ENCODE data around the gene MYO1E. TPM values are rescaled to one million over a fixed set of nuclear protein-coding genes. Genes with fewer than 3 reads are reported as not detected.

Gene MYO1E
- total and polyA plus RNA-seq, 3 experiments from 2014 or later, result 1.1 to 15.4 (median 15.3) TPM

DNA sequence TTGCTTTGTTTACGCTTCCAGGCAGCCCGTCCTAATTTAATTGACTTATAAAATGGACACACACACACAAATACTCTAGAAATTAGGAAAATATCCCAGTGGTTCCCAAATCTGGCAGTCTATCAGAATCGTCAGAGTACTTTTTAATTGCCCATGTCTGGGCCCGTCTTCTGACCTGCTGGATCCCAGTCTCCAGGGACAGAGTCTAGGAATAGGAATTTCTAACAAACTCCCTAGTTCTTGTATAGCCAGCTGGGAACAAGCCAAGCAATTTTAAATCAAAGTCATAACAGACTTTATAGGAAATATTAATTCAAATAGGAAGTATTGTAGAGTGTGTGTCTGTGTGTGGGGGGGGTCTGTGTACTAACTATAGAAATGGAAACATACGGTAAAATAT lies 132.6 kb downstream of the MYO1E start:
- H3K4me1 ChIP-seq (ENCODE audit: insufficient read depth, low read length), result no peaks in the 10 kb centered on the region
- no peaks in the 10 kb centered on the region for H3K4me1 Mint-ChIP-seq
- no peaks in the 10 kb centered on the region for H3K9me3 Mint-ChIP-seq
- H3K27ac Mint-ChIP-seq, result no peak overlapping the region
- ChIA-PET CTCF (no interaction called here), POLR2A (no interaction called here)
- H3K36me3 ChIP-seq (ENCODE audit: insufficient read depth, low read length), result no peaks in the 10 kb centered on the region
- no peaks in the 10 kb centered on the region for H3K27me3 ChIP-seq (ENCODE audit: insufficient read depth, low read length, poor library complexity, severe bottlenecking)
- no peak overlapping the region for H3K27ac ChIP-seq (ENCODE audit: low read depth, low read length)
- H3K4me3 Mint-ChIP-seq, result no peak overlapping the region
- no peak for DNase-seq
- peaks cover 0 to 2% (median 0%) of the 10 kb centered on the region in 3 donors for H3K36me3 Mint-ChIP-seq
- peaks cover 2 to 6% of the 10 kb centered on the region in 2 donors for H3K27me3 Mint-ChIP-seq
- no peak overlapping the region for H3K4me3 ChIP-seq (ENCODE audit: low read length)
- H3K9me3 ChIP-seq (ENCODE audit: low read length), result no peaks in the 10 kb centered on the region

- no peak overlapping the region for H3K27ac Mint-ChIP-seq
- no peak for DNase-seq
- H3K27me3 ChIP-seq (ENCODE audit: insufficient read depth, low read length, poor library complexity, severe bottlenecking), result no peaks in the 10 kb centered on the region
- peaks cover 0 to 3% (median 0%) of the 10 kb centered on the region in 3 donors for H3K36me3 Mint-ChIP-seq
- ChIA-PET CTCF (interaction anchor here (1.2 kb wide), 2 partner anchors 11 to 39 kb away, joined by 3 read pairs; no protein-coding TSS in a partner anchor), POLR2A (no interaction called here)
- no peaks in the 10 kb centered on the region for H3K4me1 ChIP-seq (ENCODE audit: insufficient read depth, low read length)
- H3K36me3 ChIP-seq (ENCODE audit: insufficient read depth, low read length), result no peaks in the 10 kb centered on the region
- H3K27me3 Mint-ChIP-seq, result peaks cover 2 to 6% of the 10 kb centered on the region in 2 donors
- no peak overlapping the region for H3K4me3 ChIP-seq (ENCODE audit: low read length)
- no peaks in the 10 kb centered on the region for H3K4me1 Mint-ChIP-seq
- no peak overlapping the region for H3K27ac ChIP-seq (ENCODE audit: low read depth, low read length)
- no peaks in the 10 kb centered on the region for H3K9me3 ChIP-seq (ENCODE audit: low read length)
- no peak overlapping the region for H3K4me3 Mint-ChIP-seq
- H3K9me3 Mint-ChIP-seq, result no peaks in the 10 kb centered on the region
Observed at GRCh38 chr15:59237924-59238331, 134.7 kb downstream of the MYO1E start.

DNA sequence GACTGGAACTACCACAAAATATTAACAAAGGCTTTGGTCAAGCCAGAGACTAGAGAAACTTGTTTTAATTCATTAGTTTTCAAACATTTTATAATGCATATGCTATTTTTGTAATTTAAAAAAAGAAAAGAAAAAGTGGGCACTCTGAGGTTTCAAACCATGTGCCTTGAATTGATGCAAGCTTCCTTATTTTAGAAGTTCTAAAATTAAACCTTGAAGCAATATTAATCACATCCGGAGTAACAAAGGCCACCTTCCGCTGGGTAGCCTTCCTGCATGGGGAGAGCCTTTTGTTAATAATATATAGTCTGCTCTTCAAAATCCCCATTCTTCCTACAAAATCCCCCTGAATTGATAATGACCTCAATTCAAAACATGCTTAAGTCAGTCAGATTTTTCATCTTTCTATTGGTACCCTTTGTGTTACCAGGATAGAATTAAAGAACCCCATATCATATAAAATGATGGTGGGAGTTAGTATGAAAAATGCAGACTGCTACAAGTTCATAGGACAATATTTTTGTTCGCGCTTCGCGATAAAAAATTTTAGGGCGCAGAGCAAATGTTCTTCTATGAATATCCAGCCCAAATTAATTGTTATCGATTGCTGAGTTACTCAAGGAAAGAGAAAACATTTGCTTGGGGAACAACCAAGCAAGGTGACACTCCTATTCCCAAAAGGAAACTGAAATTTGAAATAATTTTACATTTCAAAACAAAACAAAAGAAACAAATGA lies 135.4 kb downstream of the MYO1E start:
- Histone ChIP-seq H3K4me1 (ENCODE audit: insufficient read depth, low read length) (no peaks in the 10 kb centered on the region), H3K4me3 (ENCODE audit: low read length) (no peak overlapping the region), H3K36me3 (ENCODE audit: insufficient read depth, low read length) (no peaks in the 10 kb centered on the region), H3K27me3 (ENCODE audit: insufficient read depth, low read length, poor library complexity, severe bottlenecking) (no peaks in the 10 kb centered on the region), H3K9me3 (ENCODE audit: low read length) (no peaks in the 10 kb centered on the region), H3K27ac (ENCODE audit: low read depth, low read length) (no peak overlapping the region)
- Mint-ChIP-seq H3K36me3 (peaks cover 0 to 3% (median 0%) of the 10 kb centered on the region in 3 donors), H3K9me3 (no peaks in the 10 kb centered on the region), H3K4me3 (no peak overlapping the region), H3K4me1 (no peaks in the 10 kb centered on the region), H3K27me3 (peaks cover 2 to 6% of the 10 kb centered on the region in 2 donors), H3K27ac (no peak overlapping the region)
- ChIA-PET CTCF (no interaction called here), POLR2A (no interaction called here)
- DNase-seq, result no peak

GRCh38 chr15:59236394-59236793 lies 136.3 kb downstream of the MYO1E start:
- CTCF ChIA-PET, result no interaction called here

DNA sequence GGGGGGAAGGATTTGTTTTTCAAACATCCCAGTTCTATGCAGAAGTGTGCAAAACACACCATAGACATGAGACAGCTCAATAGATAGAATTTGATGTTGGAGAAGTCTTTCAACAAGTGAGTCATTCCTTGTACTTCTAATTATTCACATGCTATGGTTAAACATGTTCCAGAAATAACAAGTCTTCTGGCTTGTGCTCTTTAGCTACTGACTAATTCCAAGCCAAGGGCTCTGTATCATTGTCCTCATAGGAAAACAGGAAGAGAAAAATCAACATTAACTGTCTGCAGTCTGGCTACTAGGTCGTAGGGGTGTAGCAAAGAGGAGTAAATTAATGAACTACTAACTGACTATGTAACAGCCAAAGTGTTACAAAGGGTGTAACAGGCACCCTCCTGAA lies 140.2 kb downstream of the MYO1E start:
- Mint-ChIP-seq H3K36me3 (peaks cover 0 to 3% (median 0%) of the 10 kb centered on the region in 3 donors), H3K27ac (no peak overlapping the region), H3K9me3 (no peaks in the 10 kb centered on the region), H3K4me1 (peaks cover 0 to 4% (median 0%) of the 10 kb centered on the region in 3 donors), H3K4me3 (no peak overlapping the region), H3K27me3 (peaks cover 0 to 2% of the 10 kb centered on the region in 2 donors)
- ChIA-PET CTCF (no interaction called here), POLR2A (no interaction called here)
- Histone ChIP-seq H3K4me1 (ENCODE audit: insufficient read depth, low read length) (no peaks in the 10 kb centered on the region), H3K36me3 (ENCODE audit: insufficient read depth, low read length) (no peaks in the 10 kb centered on the region), H3K27ac (ENCODE audit: low read depth, low read length) (no peak overlapping the region), H3K4me3 (ENCODE audit: low read length) (no peak overlapping the region), H3K27me3 (ENCODE audit: insufficient read depth, low read length, poor library complexity, severe bottlenecking) (no peaks in the 10 kb centered on the region), H3K9me3 (ENCODE audit: low read length) (no peaks in the 10 kb centered on the region)
- DNase-seq, result no peak

More at GRCh38 chr15:59236394-59236793, 136.3 kb downstream of the MYO1E start:
- no peak for DNase-seq
- no peaks in the 10 kb centered on the region for H3K4me1 ChIP-seq (ENCODE audit: insufficient read depth, low read length)
- no peaks in the 10 kb centered on the region for H3K27me3 ChIP-seq (ENCODE audit: insufficient read depth, low read length, poor library complexity, severe bottlenecking)
- Mint-ChIP-seq H3K9me3 (no peaks in the 10 kb centered on the region), H3K36me3 (peaks cover 0 to 3% (median 0%) of the 10 kb centered on the region in 3 donors), H3K4me3 (no peak overlapping the region), H3K4me1 (no peaks in the 10 kb centered on the region), H3K27me3 (peaks cover 2 to 6% of the 10 kb centered on the region in 2 donors), H3K27ac (no peak overlapping the region)
- no peaks in the 10 kb centered on the region for H3K36me3 ChIP-seq (ENCODE audit: insufficient read depth, low read length)
- H3K27ac ChIP-seq (ENCODE audit: low read depth, low read length), result no peak overlapping the region
- H3K9me3 ChIP-seq (ENCODE audit: low read length), result no peaks in the 10 kb centered on the region
- H3K4me3 ChIP-seq (ENCODE audit: low read length), result no peak overlapping the region
- POLR2A ChIA-PET, result no interaction called here

- H3K9me3 ChIP-seq (ENCODE audit: low read length), result no peaks in the 10 kb centered on the region
- peaks cover 3 to 11% (median 7%) of the 10 kb centered on the region in 3 donors for H3K4me1 Mint-ChIP-seq
- CTCF ChIA-PET, result no interaction called here
- no peaks in the 10 kb centered on the region for H3K4me1 ChIP-seq (ENCODE audit: insufficient read depth, low read length)
- peaks cover 0 to 3% (median 0%) of the 10 kb centered on the region in 3 donors for H3K36me3 Mint-ChIP-seq
- no peaks in the 10 kb centered on the region for H3K27me3 ChIP-seq (ENCODE audit: insufficient read depth, low read length, poor library complexity, severe bottlenecking)
- no peak overlapping the region for H3K4me3 Mint-ChIP-seq
- H3K36me3 ChIP-seq (ENCODE audit: insufficient read depth, low read length), result no peaks in the 10 kb centered on the region
- POLR2A ChIA-PET, result no interaction called here
- peaks cover 2 to 7% of the 10 kb centered on the region in 2 donors for H3K27me3 Mint-ChIP-seq
- no peak for DNase-seq
- no peak overlapping the region for H3K27ac ChIP-seq (ENCODE audit: low read depth, low read length)
- no peak overlapping the region for H3K27ac Mint-ChIP-seq
- no peaks in the 10 kb centered on the region for H3K9me3 Mint-ChIP-seq
- H3K4me3 ChIP-seq (ENCODE audit: low read length), result no peak overlapping the region
Observed at GRCh38 chr15:59230531-59231055, 142.1 kb downstream of the MYO1E start.

GRCh38 chr15:59229453-59229852 lies 143.2 kb downstream of the MYO1E start:
- Mint-ChIP-seq H3K9me3 (no peaks in the 10 kb centered on the region), H3K36me3 (peaks cover 0 to 2% (median 0%) of the 10 kb centered on the region in 3 donors), H3K27me3 (peaks cover 2 to 12% of the 10 kb centered on the region in 2 donors), H3K4me3 (no peak overlapping the region), H3K27ac (no peak overlapping the region), H3K4me1 (peaks cover 3 to 11% (median 7%) of the 10 kb centered on the region in 3 donors)
- DNase-seq, result no peak
- CTCF ChIA-PET, result no interaction called here
- no peak overlapping the region for H3K27ac ChIP-seq (ENCODE audit: low read depth, low read length)
- no peaks in the 10 kb centered on the region for H3K36me3 ChIP-seq (ENCODE audit: insufficient read depth, low read length)
- POLR2A ChIA-PET, result no interaction called here
- H3K27me3 ChIP-seq (ENCODE audit: insufficient read depth, low read length, poor library complexity, severe bottlenecking), result no peaks in the 10 kb centered on the region
- no peaks in the 10 kb centered on the region for H3K4me1 ChIP-seq (ENCODE audit: insufficient read depth, low read length)
- H3K4me3 ChIP-seq (ENCODE audit: low read length), result no peak overlapping the region
- H3K9me3 ChIP-seq (ENCODE audit: low read length), result no peaks in the 10 kb centered on the region

GRCh38 chr15:59229015-59229414 lies 143.7 kb downstream of the MYO1E start:
- no peaks in the 10 kb centered on the region for H3K36me3 ChIP-seq (ENCODE audit: insufficient read depth, low read length)
- DNase-seq, result no peak
- no peaks in the 10 kb centered on the region for H3K9me3 ChIP-seq (ENCODE audit: low read length)
- Mint-ChIP-seq H3K9me3 (no peaks in the 10 kb centered on the region), H3K4me3 (no peak overlapping the region), H3K4me1 (peaks cover 3 to 11% (median 7%) of the 10 kb centered on the region in 3 donors), H3K27ac (no peak overlapping the region), H3K27me3 (peaks cover 2 to 12% of the 10 kb centered on the region in 2 donors), H3K36me3 (peaks cover 0 to 2% (median 0%) of the 10 kb centered on the region in 3 donors)
- ChIA-PET POLR2A (no interaction called here), CTCF (no interaction called here)
- no peaks in the 10 kb centered on the region for H3K27me3 ChIP-seq (ENCODE audit: insufficient read depth, low read length, poor library complexity, severe bottlenecking)
- no peak overlapping the region for H3K27ac ChIP-seq (ENCODE audit: low read depth, low read length)
- no peak overlapping the region for H3K4me3 ChIP-seq (ENCODE audit: low read length)
- H3K4me1 ChIP-seq (ENCODE audit: insufficient read depth, low read length), result no peaks in the 10 kb centered on the region

Data from CD8-positive, alpha-beta memory T cell (primary cell).